ENCODE results near the gene PTPRT.

DNA sequence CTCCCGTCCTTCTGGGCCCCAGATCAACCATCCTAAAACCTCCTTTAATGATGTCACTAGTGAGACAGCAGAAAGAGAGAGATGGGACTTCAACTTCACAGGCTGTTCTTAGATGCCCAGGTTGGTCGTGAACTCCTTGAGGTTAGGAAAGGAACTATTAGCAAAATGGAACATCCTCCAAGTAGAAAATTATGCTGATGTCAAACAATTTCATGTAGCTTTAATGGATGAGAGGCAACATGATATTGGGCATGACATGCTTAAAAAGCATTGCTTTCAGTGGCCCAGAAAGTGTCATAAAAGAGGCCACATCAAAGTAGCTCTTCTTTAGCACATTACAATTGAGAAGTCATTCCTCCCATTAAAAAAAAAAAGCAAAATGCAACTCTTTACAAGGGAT is 248.1 kb downstream of the PTPRT start:
- TF ChIP-seq ZNF585B (tag by site-specific recombination; IDR thresholded peaks at IDR 0.05): no peak
- no peak for TF ChIP-seq ZNF660 (tag by site-specific recombination; IDR thresholded peaks at IDR 0.05)
- TF ChIP-seq, protein P1, sequence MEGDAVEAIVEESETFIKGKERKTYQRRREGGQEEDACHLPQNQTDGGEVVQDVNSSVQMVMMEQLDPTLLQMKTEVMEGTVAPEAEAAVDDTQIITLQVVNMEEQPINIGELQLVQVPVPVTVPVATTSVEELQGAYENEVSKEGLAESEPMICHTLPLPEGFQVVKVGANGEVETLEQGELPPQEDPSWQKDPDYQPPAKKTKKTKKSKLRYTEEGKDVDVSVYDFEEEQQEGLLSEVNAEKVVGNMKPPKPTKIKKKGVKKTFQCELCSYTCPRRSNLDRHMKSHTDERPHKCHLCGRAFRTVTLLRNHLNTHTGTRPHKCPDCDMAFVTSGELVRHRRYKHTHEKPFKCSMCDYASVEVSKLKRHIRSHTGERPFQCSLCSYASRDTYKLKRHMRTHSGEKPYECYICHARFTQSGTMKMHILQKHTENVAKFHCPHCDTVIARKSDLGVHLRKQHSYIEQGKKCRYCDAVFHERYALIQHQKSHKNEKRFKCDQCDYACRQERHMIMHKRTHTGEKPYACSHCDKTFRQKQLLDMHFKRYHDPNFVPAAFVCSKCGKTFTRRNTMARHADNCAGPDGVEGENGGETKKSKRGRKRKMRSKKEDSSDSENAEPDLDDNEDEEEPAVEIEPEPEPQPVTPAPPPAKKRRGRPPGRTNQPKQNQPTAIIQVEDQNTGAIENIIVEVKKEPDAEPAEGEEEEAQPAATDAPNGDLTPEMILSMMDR (tag by site-specific recombination; IDR thresholded peaks at IDR 0.05): no peak
- TF ChIP-seq WT1 (tag by site-specific recombination; IDR thresholded peaks at IDR 0.05): no peak
- no peak for TF ChIP-seq KLF1 (tag by site-specific recombination; IDR thresholded peaks at IDR 0.05)
- TF ChIP-seq ZNF549 (tag by site-specific recombination; IDR thresholded peaks at IDR 0.05): no peak
